Renal cortex interstitium (tissue), 11 donors: ENCODE results near the gene MTFR2. TPM values are rescaled to one million over a fixed set of nuclear protein-coding genes. Genes with fewer than 3 reads are reported as not detected.
"Not testable (repeated sequence)": the region's sequence is repeated elsewhere in the genome, so short reads cannot be mapped to it uniquely, and the experiment has no call there.

ENCODE experiments used
- DNase-seq, 11 donors: peaks; one replicate each; pipeline ENCODE4 v3.0.0-alpha.2; 2013; ENCODE audit warnings: low read depth in 9 of 11, low spot score in 4 of 11; ENCODE audit errors: extremely low read depth in 1 of 11
- polyA plus RNA-seq, 3 donors: library from polyadenylated mRNA; unstranded; fragments of 120-200 nt; gene quantifications; one replicate each; pipeline ENCODE4 v1.2.1, GENCODE V29; 2013; ENCODE audit not compliant: insufficient read length in 3 of 3

The MTFR2 gene
- polyA plus RNA-seq, 3 donors: 2.7 to 3.2 (median 3.1) TPM

DNA sequence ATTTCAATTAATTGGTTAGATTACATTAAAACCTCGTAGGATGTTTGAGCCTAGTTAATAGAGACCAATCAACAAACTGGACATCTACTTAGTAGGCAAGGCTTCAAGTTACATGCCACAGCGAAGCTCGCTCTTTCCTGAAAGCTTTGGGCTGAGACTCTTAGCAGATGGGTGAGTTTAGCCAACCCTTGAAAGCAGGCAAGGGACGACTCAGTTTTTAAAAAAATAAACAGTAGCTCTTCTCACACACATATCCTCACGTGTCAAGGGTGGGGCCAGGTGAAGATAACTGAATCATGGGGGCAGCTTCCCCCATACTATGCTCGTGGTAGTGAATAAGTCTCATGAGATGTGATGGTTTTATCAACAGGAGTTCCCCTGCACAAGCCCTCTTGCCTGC is 775 bp downstream of the MTFR2 start:
- no peak for DNase-seq

DNA sequence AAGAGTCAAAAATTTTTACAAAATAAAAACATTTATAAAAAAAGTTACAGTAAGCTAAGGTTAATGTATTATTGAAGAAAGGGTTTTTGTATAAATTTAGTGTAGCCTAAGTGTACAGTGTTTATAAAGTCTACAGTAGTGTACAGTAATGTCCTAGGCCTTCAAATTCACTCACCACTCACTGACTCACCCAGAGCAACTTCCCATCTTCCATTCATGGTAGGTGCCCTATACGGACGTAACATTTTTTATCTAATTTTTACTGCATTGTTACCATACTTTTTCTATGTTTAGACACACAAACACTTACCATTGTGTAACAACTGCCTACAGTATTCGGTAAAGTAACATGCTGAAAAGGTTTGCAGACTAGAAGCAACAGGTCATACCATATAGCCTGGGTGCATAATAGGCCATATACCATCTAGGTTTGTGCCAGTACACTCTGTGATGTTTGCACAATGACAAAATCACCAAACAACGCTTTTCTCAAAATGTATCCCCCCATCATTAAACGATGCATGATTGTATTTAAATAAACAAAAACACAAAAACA is 6.0 kb downstream of the MTFR2 start:
- no peak for DNase-seq

DNA sequence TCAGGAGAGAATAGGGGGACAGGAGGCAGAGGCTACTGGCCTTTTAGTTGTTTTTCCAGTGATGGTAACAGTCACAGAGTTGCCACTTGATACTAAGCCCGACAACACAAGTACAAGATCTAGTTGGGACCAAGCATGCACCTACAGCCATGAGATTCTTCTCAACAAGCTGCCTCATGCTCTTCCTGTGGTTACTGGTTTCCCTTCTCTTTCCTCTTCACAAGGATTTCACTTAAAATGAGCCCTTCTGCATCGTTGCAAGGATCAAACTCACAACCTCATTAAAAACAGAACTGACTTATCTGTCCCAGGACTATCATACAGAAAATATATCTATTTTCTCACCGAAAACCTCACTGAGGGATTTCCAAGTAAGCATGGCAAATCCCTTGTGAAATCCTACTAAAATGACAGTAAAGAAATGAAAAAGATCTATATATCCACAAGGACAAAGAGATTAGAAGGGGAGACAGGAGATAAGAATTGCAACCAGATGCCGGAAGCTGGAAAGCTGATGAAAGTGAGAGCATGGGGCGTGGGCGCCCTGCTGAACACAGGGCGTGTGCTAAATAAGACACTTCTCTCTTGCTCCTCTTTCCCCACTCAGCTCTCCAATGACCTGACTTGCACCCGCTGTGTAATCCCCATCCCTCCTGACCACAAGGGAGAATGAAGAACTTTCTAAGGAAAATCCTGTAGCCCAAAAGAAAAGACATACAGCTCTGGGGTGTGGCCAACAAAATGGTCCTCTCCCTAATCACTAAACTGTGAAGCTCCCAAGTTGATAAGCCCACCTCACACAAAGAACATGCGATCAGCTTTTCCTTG is 13.4 kb downstream of the MTFR2 start:
- DNase-seq: no peak

DNA sequence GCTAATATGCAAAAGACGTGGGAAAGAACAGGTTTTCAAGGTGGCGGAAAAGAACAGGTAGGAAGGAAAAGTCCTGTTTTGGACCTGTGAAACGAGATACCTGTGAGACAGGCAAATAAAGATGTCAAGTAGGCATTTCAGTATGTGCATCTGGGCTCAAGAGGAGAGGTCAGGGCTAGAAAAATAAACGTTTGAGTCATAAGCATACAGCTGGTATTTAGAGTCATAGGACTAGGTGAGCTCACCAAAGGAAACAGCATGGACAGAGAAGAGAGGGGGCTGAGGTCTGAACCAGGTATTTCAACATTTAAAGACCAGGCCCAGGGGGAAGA is 14.9 kb downstream of the MTFR2 start:
- DNase-seq: no peak

DNA sequence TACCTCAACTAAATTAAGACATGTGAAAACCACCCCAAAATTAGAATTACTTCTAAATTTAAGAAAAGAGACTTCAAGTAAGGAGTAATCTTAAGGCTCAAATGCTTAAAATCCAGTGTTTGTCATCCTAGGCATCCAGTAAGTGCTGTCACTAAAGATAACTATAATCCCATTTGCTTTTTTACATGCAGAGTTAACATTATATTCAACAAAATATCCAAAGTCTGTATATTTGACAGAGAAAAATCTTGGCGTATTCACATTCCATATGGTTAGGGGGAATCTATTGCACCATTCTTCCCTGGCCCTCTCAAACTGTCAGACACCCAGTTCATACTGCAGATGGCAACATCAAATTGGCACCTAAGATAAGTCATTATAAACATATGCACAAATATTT is 17.4 kb downstream of the MTFR2 start:
- no peak for DNase-seq

DNA sequence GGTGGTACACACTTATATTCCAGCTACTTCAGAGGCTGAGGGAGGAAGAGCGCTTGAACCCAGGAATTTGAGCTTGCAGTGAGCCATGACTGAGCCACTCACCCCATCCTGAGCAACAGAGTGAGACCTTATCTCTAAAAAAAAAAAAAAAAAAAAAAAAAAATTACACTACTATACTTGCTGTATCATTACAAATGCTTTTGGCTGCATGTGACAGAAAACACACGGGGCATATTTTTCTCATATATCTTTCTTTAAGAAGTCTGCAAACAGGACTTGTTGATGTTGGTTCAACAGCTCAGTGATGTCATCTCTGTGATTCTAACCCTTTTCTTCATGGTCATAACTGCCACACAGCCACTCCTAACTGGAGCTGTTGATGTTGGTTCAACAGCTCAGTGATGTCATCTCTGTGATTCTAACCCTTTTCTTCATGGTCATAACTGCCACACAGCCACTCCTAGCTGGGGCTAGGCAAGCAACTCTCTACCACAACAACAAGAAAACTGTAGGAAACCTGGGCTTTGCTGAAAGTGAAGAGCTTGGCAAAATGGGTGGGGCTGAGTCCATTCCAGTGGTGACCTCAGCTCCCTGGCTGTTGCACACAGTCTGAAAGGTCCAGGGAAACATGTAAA is 19.8 kb downstream of the MTFR2 start:
- DNase-seq: no peak

DNA sequence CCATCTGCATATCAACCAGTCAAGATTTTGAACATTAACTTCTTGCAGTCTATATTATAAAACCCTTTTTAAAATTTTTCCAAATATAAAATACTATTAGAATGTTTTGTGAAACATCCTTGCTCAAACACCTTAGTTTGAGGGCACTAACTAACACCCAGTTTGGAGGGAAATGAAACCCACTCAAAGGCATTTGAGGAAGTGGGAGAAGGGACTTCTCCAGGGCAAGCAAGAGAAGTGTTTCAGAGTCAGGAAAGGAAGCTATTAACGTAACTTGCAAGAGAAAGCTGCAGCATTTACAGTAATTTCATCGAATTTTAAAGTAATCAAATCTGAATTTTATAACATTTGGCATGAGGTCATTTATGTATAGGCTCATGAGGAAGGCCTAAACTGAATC is 21.3 kb downstream of the MTFR2 start:
- DNase-seq: no peak

DNA sequence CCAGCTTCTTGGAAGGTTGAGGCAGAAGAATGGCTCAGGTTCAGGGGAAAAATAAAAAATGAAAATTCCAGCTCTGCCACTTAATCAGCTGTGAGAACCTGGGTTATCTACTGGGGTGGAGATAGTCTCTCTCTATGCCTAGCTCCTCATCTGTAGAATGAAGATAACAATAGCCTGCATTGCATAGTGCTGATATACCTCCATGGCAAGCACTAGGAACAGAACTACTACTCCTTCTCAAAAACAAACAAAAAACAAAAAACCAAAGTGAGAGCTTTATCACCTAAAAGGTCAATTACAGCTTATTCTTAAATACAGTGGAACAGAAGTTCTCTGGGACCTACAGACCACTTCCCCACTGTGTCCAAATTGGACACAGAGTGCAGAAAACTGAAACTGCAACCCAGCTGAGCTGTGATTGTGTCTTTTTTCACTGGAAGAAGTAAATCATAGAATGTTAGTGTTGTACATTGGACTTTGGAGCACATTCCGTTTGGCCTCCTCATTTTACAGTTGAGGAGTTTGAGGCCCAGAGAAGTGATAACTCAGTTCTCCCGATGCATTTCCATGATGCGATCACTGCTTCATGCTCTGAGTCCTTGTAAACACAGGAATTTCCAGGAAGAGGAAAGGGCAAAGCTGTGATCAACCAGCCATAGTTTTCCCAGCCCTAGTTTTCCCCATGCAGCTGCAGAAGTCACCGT is 23.3 kb downstream of the MTFR2 start:
- peak in 5 of 11 donors; percentile 13 to 57 (median 20) for DNase-seq

DNA sequence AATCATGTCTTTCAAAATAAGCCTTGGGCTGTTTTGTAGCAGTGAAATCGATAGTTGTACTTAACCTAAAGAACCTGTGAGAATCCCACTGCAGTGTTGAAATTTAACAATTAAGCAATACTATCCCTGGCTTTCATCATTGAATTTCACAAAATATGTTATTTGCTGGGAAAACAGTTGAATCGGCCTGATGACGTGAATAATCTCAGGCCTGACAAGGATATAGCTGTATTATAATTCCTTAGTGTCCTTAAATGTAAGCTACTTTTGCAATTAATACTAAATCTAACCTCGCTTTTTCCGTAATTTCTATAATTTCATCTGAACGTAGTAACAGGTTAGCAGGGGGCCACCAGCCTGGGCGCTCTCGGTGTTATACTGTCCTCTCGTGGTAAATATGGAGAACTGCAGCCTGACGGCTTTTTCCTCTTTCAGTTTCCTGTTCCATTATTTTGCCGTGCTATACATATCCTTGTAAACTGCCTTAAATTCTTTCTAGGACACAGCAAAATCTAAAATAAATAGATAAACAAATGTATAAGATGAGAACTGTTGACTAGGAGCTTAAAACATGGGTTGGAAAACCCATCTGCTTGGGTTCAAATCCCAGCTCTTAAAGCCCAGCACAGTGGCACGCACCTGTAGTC is 24.0 kb downstream of the MTFR2 start:
- peak in 7 of 11 donors; percentile 18 to 59 (median 42) for DNase-seq

DNA sequence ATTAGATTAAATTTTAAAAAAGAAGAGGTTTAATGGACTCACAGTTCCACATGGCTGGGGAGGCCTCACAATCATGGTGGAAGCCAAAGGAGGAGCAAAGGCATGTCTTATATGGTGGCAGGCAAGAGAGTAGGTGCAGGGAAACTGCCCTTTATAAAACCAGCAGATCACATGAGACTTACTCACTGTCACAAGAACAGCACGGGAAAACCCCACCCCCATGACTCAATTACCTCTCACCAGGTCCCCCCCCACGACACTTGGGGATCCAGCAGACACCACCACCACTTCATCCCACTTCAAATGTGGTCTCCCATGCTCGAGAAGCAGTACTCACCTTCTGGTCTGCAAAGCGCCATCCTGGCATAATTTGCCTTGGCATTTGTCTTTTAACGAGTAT is 24.6 kb downstream of the MTFR2 start:
- DNase-seq: no peak

DNA sequence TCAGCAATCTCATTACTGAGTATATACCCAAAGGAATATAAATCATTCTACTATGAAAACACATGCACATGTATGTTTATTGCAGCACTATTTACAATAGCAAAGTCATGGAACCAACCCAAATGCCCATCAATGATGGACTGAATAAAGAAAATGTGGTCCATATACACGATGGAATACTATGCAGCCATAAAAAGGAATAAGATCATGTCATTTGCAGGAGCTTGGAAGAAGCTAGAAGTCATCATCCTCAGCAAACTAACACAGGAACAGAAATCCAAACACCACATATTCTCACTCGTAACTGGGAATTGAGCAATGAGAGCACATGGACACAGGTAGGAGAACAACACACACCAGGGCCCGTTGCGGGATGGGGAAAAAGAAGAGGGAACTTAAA is 25.1 kb downstream of the MTFR2 start:
- not testable (repeated sequence) for DNase-seq

DNA sequence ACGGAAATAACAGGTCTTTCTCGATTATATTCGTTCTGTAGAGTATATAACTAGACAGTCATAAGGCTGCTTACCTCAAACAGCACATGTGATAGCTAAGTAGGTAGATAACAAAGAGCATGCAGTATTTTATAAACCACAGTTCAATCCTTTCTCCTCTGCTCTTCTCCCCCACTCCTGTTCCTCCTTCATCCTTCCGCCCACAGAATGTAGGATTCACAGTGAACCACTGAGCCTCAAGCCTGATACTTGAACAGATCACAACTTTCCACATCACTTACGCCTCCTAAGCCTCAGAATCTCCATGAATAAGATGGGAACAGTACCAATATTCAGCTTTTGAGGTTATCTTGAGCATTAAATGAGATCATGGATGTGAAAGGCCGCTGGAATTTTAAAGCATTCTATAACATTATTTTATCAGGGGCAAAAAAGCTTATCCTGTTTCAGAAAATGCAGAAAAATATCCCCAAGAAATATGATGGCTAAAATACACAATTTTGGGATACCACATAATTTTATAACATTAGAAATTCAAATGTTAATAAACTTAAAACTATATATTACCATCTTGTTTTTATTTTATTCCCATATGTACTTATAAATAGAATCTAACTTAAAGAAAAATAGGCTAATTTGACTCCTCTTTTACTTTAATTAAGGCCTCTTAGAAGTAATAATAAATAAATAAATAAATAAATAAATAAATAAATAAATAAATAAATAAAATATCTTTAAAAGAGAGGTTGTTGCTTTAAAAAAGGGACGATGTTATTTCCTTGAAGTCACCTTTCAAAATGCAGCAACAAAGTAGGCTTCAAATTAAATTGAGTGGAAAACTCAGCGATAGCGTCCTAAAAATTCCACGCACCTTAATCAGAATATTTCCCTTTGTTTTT is 33.4 kb downstream of the MTFR2 start:
- DNase-seq: no peak

DNA sequence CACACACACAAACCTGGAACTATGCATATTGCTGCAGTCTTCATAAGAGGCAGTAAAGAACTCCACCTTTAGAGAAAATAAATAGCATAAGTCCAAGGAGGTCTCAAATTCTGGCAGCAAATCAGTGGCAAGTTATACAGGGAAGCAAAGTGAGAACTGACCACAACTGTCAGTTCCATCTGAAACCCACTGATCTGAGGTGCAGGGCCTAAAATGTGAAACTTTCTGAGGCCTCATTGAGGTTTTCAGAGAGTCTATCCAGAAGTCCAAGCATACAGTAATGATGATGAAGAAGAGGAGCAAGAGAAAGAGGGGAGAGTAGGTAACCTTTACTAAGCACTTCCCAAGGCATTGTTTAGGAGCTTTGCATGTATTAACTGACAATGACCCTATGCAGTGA is 36.3 kb downstream of the MTFR2 start:
- no peak for DNase-seq

DNA sequence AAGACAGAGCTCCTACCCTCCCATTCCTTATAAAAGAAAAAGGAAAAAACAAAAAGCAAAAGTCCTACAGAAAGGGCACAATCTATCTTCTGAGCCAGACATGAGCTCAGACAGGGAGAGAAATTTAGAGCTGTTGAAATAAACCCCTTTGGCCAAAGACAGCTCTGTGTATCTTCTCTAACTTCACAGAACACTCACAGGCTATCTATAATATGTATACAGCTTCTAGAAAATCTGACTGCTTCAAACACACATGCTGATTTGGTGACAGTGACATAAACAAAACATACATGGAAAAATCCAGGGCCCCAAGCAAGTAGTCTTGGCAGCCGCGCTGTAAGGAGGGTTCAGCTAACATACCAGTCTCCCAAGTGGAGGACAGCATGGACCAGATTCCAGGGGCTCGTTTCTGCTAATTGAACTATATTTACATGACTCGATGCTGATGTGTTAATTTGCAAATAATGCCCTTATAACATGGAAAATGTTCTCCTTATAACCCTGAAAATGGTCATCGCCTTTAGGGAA is 37.0 kb downstream of the MTFR2 start:
- DNase-seq: no peak

DNA sequence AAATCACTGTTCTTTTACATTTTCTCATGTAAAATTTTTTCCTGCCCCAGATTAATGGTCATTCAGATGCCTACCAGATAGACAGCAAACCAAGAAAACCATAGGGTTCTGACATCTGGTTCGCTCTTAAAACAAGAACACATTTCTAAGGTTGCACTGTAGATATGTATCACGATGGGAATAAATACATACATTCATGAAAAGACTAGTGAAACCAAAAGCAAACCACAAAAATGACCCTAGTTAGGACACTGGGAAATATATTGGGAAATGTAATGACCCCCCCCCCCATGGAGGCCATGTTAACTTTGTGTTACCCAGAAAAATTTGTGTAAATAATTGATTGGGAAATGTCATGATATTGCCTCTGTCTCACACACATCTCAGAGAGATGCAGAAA is 37.5 kb downstream of the MTFR2 start:
- no peak for DNase-seq

DNA sequence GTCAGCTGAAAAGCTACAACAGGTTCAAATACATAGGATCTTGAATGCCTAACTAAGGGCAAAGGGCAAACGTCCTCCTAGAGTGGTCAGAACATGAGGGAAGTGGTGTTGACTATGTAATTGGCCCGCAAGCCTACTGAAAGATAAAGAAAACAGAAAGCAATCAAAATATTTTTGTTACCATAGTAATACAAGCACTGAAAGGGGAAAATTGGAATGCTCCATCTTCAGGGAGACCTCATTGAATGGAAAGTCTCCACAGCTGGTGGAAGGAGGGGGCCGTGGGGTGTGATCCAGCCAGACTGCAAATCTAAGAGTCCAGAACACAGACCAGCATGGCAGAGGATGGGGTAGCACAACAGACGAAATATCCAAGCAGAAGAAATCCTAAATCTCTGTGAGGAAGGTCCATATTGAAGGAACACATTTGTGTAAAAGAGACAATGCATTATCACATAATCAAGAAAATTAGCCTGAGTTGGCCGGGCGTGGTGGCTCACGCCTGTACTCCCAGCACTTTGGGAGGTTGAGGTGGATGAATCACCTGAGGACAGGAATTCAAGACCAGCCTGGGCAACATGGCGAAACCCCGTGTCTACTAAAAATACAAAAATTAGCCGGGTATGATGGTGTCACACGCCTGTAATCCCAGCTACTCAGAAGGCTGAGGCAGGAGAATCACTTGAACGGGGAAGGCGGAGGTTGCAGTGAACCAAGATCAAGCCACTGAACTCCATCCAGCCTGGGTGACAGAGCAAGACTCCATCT is 39.5 kb downstream of the MTFR2 start:
- no peak for DNase-seq

DNA sequence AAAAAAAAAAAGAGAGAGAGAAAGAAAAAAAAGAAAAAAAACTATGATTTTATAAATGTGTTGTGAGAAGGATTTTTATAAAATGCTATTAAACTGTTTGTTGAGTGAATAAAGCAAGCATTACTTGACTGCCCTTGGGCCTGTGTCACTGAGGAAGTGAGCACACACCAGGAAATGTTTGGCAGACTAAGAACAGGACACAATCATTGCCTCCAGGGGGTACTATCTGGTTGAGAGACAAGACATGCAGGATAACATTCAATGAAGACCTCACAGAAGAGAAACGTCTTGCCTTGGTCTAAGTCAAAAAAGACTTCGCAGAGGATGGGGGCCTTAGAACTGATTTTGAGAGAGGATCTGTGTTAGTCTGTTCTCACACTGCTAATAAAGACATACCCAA is 40.6 kb downstream of the MTFR2 start:
- no peak for DNase-seq

DNA sequence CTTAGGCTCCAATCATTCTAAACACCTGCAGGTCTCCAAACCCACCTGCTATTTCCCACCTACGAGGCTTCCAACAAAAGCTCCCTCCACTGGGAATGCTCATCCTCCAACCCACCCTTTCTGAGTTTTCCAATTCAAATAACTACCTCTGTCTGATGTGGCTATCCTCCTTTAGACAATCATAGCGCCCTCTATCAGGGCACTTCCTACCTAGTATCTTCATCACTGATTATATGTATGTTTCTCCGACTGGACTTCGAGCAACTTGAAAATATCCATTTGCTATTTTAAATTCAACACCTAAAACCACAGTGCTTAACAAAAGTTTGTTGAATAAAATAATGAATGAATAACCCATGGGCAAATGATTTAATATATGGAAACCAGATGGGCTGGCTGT is 41.3 kb downstream of the MTFR2 start:
- no peak for DNase-seq
